WTC11 (cell line): Measurements from ENCODE around the gene CSRP3.

ENCODE experiments used
- CTCF ChIP-seq: fragments of 200-600 bp; IDR thresholded peaks from 2 replicates; pipeline ENCODE4 v1.8.0; 2022; ENCODE audit warnings: antibody characterized with exemption
- HMGXB4 ChIP-seq: sonication (generic); formaldehyde crosslinking; IDR thresholded peaks from 2 replicates; pipeline ENCODE4 v1.8.1; 2023; ENCODE audit warnings: mild to moderate bottlenecking, moderate library complexity, missing genetic modification reagents
- NFYB ChIP-seq: sonication (generic); formaldehyde crosslinking; conservative IDR thresholded peaks from 2 replicates; pipeline ENCODE4 v1.8.0; 2022; ENCODE audit warnings: low read depth, missing genetic modification reagents
- RELA ChIP-seq: sonication (generic); formaldehyde crosslinking; IDR thresholded peaks from 2 replicates; pipeline ENCODE4 v1.8.1; 2022; ENCODE audit warnings: missing genetic modification reagents, mild to moderate bottlenecking, borderline replicate concordance
- RORB ChIP-seq: fragments of 250-450 bp; sonication (Bioruptor Pico); IDR thresholded peaks from 2 replicates; pipeline ENCODE4 v1.9.0; 2021; ENCODE audit warnings: mild to moderate bottlenecking
- USF2 ChIP-seq: sonication (generic); formaldehyde crosslinking; IDR thresholded peaks from 2 replicates; pipeline ENCODE4 v1.8.1; 2023; ENCODE audit warnings: mild to moderate bottlenecking, missing genetic modification reagents, moderate library complexity
- ZBTB43 ChIP-seq: sonication (generic); formaldehyde crosslinking; IDR thresholded peaks from 2 replicates; pipeline ENCODE4 v1.8.1; 2023; ENCODE audit warnings: mild to moderate bottlenecking, missing genetic modification reagents

- no peak for TF ChIP-seq ZBTB43 (CRISPR knock-in tag)
- TF ChIP-seq CTCF, result no peak
- TF ChIP-seq RORB (CRISPR knock-in tag), result no peak
- no peak for TF ChIP-seq HMGXB4
- peak; percentile 46 for TF ChIP-seq NFYB (CRISPR knock-in tag)
- TF ChIP-seq RELA (CRISPR knock-in tag), result no peak
- TF ChIP-seq USF2 (CRISPR knock-in tag), result no peak
These were observed 38.9 kb upstream of the CSRP3 start, which contains the start of gene E2F8 for GRCh38 chr11:19240420-19241259.
